HL-60 (cell line): ENCODE results near the gene TBC1D16.

ENCODE experiments used
- DNase-seq, 2 experiments: peaks; one replicate each; pipeline ENCODE4 v3.0.0-alpha.2; 2010 to 2020; ENCODE audit warnings: low read depth in 1 of 2, low spot score in 1 of 2
- H3K27ac ChIP-seq: fragments of 250-450 bp; sonication (Bioruptor Pico); replicated peaks from 2 replicates; pipeline ENCODE4 v1.5.1; 2020; ENCODE audit warnings: mild to moderate bottlenecking, moderate library complexity
- H3K27me3 ChIP-seq: fragments of 250-450 bp; sonication (Bioruptor Pico); 2 replicates; pipeline ENCODE4 v1.5.1; 2021; ENCODE audit warnings: mild to moderate bottlenecking, moderate library complexity; ENCODE audit not compliant: insufficient read depth, poor library complexity, severe bottlenecking
- H3K4me3 ChIP-seq: replicated peaks from 2 replicates; pipeline ENCODE4 v1.5.1; 2011; ENCODE audit warnings: mild to moderate bottlenecking, control low read depth, low read length; ENCODE audit not compliant: insufficient read depth
- GABPA ChIP-seq: IDR thresholded peaks from 2 replicates; pipeline ENCODE4 v1.6.1; 2012; ENCODE audit warnings: low read depth
- POLR2AphosphoS5 ChIP-seq: IDR thresholded peaks from 2 replicates; pipeline ENCODE4 v1.6.1; 2012; ENCODE audit warnings: low read depth
- SPI1 ChIP-seq: IDR thresholded peaks from 2 replicates; pipeline ENCODE4 v1.6.1; 2012; ENCODE audit warnings: low read depth, mild to moderate bottlenecking, borderline replicate concordance
- TF ChIP-seq, protein P1 (sequence below): IDR thresholded peaks from 2 replicates; pipeline ENCODE4 v1.6.1; 2012; ENCODE audit warnings: low read depth; ENCODE audit not compliant: insufficient replicate concordance
- TF ChIP-seq, protein P2 (sequence below): IDR thresholded peaks from one replicate; pipeline ENCODE4 v1.5.1; 2011; ENCODE audit warnings: low read length, control low read depth, inconsistent platforms; ENCODE audit not compliant: insufficient read depth

TBC1D16 gene

DNA sequence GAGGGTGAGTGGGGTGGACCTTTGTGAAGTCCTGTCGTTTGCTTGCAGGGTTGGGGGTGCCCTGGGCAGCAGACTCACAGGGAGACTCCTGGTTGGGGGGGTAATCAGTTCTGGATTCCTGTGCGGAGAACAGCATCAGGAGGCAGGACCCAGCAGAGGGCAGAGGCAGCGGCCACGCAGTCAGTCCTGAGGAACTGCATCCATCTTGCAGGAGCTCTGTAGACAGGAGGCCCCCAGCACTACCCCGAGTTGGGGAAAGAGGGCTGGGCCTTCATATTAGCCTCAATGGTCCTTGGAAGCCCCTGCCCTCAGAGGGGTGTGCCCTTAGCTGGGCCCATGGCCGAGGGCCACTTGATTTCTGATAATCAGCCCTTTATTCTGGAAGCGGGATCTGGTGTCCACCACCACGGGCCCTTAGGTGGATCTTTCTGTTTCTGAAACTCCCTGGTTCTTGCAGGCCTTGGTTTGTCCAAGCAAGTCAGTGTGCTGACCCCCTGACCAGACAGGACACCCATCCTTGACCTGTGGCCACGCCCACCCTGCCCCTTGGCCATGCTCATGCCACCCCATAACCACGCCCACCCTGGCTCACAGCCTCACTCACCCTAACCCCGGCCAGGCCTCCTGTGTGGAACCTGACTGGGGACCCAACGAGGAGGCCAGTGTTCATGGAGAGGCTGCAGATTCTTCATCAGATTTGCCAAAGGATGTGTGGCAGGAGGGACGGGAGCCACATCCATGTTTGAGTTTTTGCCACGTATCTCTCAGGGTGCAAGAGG lies 122.9 kb downstream of the TBC1D16 start:
- Histone ChIP-seq H3K4me3 (no peak overlapping the region), H3K27me3 (peaks cover 11% of the 10 kb centered on the region), H3K27ac (no peak overlapping the region)
- DNase-seq, result no peak
- TF ChIP-seq SPI1 (no peak), POLR2AphosphoS5 (no peak), GABPA (no peak)
- TF ChIP-seq, protein P1, sequence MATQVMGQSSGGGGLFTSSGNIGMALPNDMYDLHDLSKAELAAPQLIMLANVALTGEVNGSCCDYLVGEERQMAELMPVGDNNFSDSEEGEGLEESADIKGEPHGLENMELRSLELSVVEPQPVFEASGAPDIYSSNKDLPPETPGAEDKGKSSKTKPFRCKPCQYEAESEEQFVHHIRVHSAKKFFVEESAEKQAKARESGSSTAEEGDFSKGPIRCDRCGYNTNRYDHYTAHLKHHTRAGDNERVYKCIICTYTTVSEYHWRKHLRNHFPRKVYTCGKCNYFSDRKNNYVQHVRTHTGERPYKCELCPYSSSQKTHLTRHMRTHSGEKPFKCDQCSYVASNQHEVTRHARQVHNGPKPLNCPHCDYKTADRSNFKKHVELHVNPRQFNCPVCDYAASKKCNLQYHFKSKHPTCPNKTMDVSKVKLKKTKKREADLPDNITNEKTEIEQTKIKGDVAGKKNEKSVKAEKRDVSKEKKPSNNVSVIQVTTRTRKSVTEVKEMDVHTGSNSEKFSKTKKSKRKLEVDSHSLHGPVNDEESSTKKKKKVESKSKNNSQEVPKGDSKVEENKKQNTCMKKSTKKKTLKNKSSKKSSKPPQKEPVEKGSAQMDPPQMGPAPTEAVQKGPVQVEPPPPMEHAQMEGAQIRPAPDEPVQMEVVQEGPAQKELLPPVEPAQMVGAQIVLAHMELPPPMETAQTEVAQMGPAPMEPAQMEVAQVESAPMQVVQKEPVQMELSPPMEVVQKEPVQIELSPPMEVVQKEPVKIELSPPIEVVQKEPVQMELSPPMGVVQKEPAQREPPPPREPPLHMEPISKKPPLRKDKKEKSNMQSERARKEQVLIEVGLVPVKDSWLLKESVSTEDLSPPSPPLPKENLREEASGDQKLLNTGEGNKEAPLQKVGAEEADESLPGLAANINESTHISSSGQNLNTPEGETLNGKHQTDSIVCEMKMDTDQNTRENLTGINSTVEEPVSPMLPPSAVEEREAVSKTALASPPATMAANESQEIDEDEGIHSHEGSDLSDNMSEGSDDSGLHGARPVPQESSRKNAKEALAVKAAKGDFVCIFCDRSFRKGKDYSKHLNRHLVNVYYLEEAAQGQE, result no peak
- TF ChIP-seq, protein P2, sequence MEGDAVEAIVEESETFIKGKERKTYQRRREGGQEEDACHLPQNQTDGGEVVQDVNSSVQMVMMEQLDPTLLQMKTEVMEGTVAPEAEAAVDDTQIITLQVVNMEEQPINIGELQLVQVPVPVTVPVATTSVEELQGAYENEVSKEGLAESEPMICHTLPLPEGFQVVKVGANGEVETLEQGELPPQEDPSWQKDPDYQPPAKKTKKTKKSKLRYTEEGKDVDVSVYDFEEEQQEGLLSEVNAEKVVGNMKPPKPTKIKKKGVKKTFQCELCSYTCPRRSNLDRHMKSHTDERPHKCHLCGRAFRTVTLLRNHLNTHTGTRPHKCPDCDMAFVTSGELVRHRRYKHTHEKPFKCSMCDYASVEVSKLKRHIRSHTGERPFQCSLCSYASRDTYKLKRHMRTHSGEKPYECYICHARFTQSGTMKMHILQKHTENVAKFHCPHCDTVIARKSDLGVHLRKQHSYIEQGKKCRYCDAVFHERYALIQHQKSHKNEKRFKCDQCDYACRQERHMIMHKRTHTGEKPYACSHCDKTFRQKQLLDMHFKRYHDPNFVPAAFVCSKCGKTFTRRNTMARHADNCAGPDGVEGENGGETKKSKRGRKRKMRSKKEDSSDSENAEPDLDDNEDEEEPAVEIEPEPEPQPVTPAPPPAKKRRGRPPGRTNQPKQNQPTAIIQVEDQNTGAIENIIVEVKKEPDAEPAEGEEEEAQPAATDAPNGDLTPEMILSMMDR, result no peak

DNA sequence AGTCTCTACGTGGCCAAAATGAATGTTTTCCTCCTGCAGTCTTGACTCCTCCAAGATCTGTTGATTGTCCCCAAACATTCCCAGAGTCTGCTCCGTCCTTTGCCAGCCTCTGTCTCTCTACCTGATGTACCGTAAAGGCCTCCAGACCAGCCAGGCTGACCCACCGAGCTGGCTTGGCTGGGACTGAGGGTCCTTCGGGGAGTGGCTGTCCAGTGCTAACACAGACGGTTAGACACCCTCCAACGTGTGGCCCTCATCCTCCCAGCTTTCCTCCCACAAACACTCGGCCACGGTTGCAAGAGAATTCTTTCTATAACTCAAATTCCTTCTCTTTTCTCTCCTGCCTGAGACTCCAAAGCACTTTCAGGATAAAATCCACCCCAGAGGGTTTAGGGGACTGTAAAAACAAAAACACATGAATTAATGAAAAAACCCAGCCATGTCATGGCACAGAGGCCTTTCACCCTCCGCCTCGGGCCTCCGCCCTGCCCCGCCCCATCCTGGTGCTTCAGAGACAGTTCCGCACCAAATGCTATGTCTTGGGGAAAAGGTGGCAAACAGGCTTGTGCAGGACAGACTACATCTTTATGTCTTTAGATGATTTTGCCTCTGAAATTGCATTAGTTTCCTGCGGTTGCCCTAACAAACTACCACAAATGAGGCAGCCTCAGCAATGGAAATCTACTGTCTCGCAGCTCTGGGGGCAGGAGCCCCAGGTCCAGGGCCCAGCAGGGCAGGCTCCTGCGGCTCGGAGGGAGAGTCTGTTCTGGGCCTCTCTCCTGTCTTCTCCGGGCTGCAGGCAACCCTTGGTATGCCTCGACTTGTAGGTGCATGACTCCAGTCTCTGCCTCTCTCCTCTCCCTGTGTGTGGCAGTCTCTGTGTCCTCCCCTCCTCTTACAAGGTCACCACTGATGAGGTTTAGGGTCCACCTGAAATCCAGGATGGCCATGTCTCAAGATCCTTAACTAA lies 124.0 kb downstream of the TBC1D16 start:
- Histone ChIP-seq H3K27me3 (peaks cover 8% of the 10 kb centered on the region), H3K4me3 (no peak overlapping the region), H3K27ac (no peak overlapping the region)
- DNase-seq, result no peak
- no peak for TF ChIP-seq POLR2AphosphoS5
- no peak for TF ChIP-seq SPI1
- TF ChIP-seq, protein P2, result no peak
- no peak for TF ChIP-seq GABPA
- TF ChIP-seq, protein P1, result no peak

DNA sequence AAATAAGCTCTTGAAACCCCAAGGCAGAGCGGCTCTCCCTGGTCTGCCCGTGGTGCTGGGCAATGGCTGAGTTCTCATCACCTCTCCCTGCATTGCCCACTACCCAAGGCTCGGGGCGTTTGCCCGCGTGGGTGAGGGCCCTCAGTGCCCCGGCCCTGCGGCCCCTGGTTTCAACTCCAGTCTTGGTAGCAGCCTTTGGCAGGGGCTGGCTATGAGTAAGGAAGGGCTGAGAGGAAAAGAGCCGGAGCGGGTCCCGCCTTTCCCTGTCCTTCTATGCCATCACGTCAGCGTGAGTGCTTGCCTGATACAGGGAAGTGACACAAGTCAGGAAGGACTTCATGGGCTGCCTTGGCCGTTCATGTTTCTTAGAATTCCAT lies 124.7 kb downstream of the TBC1D16 start:
- peaks cover 3% of the 10 kb centered on the region for H3K27me3 ChIP-seq

DNA sequence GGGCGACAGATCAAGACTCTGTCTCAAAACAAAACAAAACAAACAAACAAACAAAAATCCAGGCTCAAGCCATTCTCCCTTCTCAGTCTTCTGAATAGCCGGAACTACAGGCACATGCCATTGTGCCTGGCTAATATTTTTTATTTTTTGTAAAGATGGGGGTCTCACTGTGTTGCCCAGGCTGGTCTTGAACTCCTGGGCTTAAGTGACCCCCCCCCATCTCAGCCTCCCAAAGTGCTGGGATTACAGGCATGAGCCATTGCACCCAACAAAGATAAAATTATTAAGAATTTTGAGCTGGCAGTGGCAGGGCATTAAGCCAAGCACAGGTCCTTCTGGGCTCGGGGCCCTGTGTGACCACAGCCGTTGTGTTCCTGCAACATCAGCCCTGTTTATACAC lies 126.6 kb downstream of the TBC1D16 start:
- no peak overlapping the region for H3K4me3 ChIP-seq
- H3K27ac ChIP-seq, result no peak overlapping the region
- H3K27me3 ChIP-seq, result no peaks in the 10 kb centered on the region
- DNase-seq, result no peak
- no peak for TF ChIP-seq POLR2AphosphoS5

More for the DNA sequence above, 124.7 kb downstream of the TBC1D16 start:
- Histone ChIP-seq H3K4me3 (no peak overlapping the region), H3K27ac (no peak overlapping the region)
- TF ChIP-seq SPI1 (no peak), GABPA (no peak), POLR2AphosphoS5 (no peak)
- no peak for DNase-seq
